GM18505 (cell line): Measurements from ENCODE around the gene FBLN2.

ENCODE experiments used
- ATAC-seq: cut with Tn5 transposase; IDR thresholded peaks from one replicate; pipeline ENCODE4 v1.9.1; 2021; ENCODE audit not compliant: unreplicated experiment
- POLR2A ChIP-seq: IDR thresholded peaks from 4 replicates; pipeline ENCODE4 v1.6.1; 2011; ENCODE audit warnings: borderline replicate concordance; ENCODE audit not compliant: insufficient read depth, insufficient read length; ENCODE audit errors: extremely low read depth

The FBLN2 gene

GRCh38 chr3:13584427-13584891 lies 35.5 kb downstream of the FBLN2 start:
- no peak for TF ChIP-seq POLR2A
- no peak for ATAC-seq

DNA sequence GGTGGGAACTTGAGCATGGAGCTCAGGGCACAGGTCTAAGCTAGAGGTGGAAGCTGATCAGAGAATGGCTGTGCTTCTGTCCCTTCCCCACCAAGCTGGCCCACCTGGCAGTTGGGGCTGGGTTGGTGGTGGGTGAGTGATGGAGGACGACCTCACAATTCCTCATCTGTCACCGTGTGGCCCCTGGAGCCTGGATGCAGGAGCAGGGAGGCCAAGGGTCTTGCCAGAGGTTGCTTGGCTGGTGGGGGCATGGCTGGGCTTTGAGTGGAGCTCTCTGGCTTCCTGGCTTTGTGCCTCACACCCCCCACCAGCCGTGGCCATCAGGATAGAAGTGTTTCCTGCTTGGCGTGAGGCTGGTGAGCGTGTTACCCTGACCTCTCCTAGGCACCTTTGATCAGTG lies 36.0 kb downstream of the FBLN2 start:
- ATAC-seq, result no peak
- TF ChIP-seq POLR2A, result no peak

- no peak for TF ChIP-seq POLR2A
- ATAC-seq, result no peak
Measured at GRCh38 chr3:13587442-13587841, 38.5 kb downstream of the FBLN2 start.

DNA sequence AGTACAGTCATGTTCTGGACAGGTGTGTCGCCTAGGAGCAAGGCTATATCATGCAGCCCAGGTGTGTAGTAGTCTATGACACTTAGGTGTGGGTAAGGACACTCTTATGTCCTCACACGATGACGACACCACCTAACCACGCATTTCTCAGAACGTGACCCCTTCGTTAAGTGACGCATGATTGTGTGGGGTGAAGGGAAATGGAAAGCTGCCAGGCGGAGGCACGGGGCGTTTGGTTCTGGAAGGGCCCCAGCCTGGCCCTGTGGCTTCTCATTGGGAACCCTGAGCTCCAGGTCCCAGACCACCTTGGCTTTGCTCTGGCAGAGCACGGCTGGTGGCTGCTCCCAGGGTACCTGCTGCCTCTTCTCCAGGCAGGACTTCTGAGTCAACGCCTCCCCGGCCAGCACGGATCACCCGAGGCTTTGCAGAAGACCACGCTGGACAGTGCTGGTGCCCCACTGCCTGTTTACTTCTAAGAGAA lies 39.3 kb downstream of the FBLN2 start:
- TF ChIP-seq POLR2A, result no peak
- ATAC-seq, result no peak

GRCh38 chr3:13588993-13589392 lies 40.1 kb downstream of the FBLN2 start:
- TF ChIP-seq POLR2A, result no peak
- ATAC-seq, result no peak

DNA sequence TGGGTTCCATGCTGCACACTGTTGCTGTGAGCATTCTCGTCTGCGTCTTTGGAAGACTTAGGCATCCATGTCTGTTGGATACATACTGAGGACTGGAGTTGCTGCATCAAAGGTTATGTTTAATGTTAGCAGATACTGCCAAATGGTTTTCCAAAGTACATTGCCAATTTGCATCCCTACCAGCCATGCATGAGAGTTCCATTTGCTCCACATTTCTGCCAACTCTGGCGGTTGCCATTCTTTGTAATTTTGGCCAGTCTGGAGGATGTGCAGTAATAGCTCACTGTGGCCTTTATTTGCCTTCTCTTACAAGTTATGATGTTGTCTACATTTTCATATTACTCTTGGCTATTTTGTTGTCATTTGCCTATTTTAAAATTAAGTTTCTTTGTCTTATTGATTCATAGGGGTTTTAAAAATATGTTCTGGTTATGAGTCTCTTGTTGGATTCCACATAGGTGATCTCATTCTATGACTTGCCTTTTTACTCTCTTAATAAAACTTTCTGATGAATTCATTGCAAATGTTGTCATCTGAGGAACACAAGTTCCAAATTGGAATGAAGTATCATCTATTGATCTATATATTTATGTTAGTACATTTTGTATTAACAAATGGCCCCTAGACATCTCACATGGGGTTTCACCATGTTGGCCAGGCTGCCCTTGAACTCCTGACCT lies 42.1 kb downstream of the FBLN2 start:
- TF ChIP-seq POLR2A, result no peak
- ATAC-seq, result no peak

- ATAC-seq, result no peak
Measured at GRCh38 chr3:13593615-13594014, 44.7 kb downstream of the FBLN2 start.

GRCh38 chr3:13594146-13594545 lies 45.2 kb downstream of the FBLN2 start:
- TF ChIP-seq POLR2A, result no peak
- no peak for ATAC-seq

More at GRCh38 chr3:13593615-13594014, 44.7 kb downstream of the FBLN2 start:
- TF ChIP-seq POLR2A, result no peak

DNA sequence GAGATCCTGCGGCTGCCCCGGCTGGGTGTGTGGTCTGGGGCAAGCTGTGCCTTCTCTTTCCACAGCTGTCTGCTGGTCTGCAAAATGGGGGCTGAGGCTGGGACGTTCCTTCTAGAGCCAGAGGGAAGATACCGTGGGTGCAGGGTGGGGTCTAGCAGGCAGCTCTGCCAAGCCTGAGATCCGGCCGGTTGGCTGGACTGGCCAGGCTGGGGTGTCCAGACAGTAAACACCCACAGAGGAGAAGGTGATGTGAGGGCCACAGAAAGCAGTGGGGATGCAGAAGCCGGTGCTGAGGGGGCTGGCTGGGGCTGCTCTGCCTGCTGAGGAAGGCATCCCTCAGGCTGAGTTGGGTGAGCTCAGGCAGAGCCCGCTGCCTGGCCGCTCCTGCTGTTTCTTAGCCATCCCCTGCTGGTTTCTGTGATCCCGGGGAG lies 46.1 kb downstream of the FBLN2 start:
- no peak for ATAC-seq
- TF ChIP-seq POLR2A, result no peak

GRCh38 chr3:13595485-13595884 lies 46.6 kb downstream of the FBLN2 start:
- no peak for TF ChIP-seq POLR2A

GRCh38 chr3:13596426-13597205 lies 47.7 kb downstream of the FBLN2 start:
- ATAC-seq, result no peak
- no peak for TF ChIP-seq POLR2A

More at GRCh38 chr3:13595485-13595884, 46.6 kb downstream of the FBLN2 start:
- no peak for ATAC-seq

GRCh38 chr3:13597661-13598060 lies 48.7 kb downstream of the FBLN2 start:
- no peak for ATAC-seq

GRCh38 chr3:13598201-13598600 lies 49.3 kb downstream of the FBLN2 start:
- TF ChIP-seq POLR2A, result no peak
- no peak for ATAC-seq

More at GRCh38 chr3:13597661-13598060, 48.7 kb downstream of the FBLN2 start:
- no peak for TF ChIP-seq POLR2A

GRCh38 chr3:13598926-13599886 lies 50.3 kb downstream of the FBLN2 start:
- no peak for ATAC-seq
- no peak for TF ChIP-seq POLR2A
